HEK293 (cell line): ENCODE results near the gene CPAMD8.

Experiments used
- CTCF ChIA-PET: fragments of 350-600 bp; formaldehyde crosslinking; extraction: SDS; loops from one replicate; lab custom pipeline; 2021; ENCODE audit warnings: antibody characterized with exemption; lab: Yijun Ruan, JAX
- POLR2A ChIA-PET: fragments of 300-600 bp; formaldehyde crosslinking; extraction: SDS; loops from one replicate; lab custom pipeline; 2020; ENCODE audit warnings: antibody characterized with exemption, inconsistent platforms; lab: Yijun Ruan, JAX
- H3K27ac ChIP-seq: fragments of 200-500 bp; sonication (Bioruptor generic); 2 replicates; pipeline ENCODE4 v1.5.1; 2014; ENCODE audit warnings: low read depth, low read length, control low read depth, inconsistent platforms; ENCODE audit errors: extremely low read depth
- H3K36me3 ChIP-seq, 2 experiments: fragments of 200-500 bp in 1 of 2; sonication (Bioruptor generic) in 1 of 2; 1 replicate in 1 of 2; 2 replicates in 1 of 2; pipeline ENCODE4 v1.5.1; 2014 to 2017; ENCODE audit warnings: inconsistent platforms in 2 of 2, low read length in 2 of 2; ENCODE audit not compliant: control insufficient read depth in 2 of 2, insufficient read depth in 1 of 2
- H3K4me1 ChIP-seq: fragments of 200-500 bp; sonication (Bioruptor generic); 2 replicates; pipeline ENCODE4 v1.5.1; 2014; ENCODE audit warnings: mild to moderate bottlenecking, low read length, inconsistent platforms; ENCODE audit not compliant: control insufficient read depth, insufficient read depth
- H3K4me3 ChIP-seq: 2 replicates; pipeline ENCODE4 v1.5.1; 2011; ENCODE audit warnings: low read depth, mild to moderate bottlenecking, control low read depth, low read length, moderate library complexity
- H3K9me3 ChIP-seq: fragments of 200-500 bp; sonication (Bioruptor generic); 2 replicates; pipeline ENCODE4 v1.5.1; 2014; ENCODE audit warnings: low read depth, low read length, inconsistent platforms; ENCODE audit not compliant: control insufficient read depth, insufficient read depth
- BCL11B ChIP-seq: fragments of 450-650 bp; formaldehyde crosslinking; IDR thresholded peaks from 2 replicates; pipeline ENCODE4 v1.5.1; 2016; ENCODE audit warnings: low read depth, missing biosample characterization, missing genetic modification characterization
- KLF1 ChIP-seq: fragments of 450-650 bp; formaldehyde crosslinking; IDR thresholded peaks from 2 replicates; pipeline ENCODE4 v1.5.1; 2016; ENCODE audit warnings: missing biosample characterization, missing genetic modification characterization
- KLF8 ChIP-seq: fragments of 450-650 bp; formaldehyde crosslinking; IDR thresholded peaks from 2 replicates; pipeline ENCODE4 v1.5.1; 2016; ENCODE audit warnings: missing biosample characterization, missing genetic modification characterization
- WT1 ChIP-seq: fragments of 450-650 bp; formaldehyde crosslinking; IDR thresholded peaks from 2 replicates; pipeline ENCODE4 v1.5.1; 2016; ENCODE audit warnings: missing biosample characterization, missing genetic modification characterization
- ZEB2 ChIP-seq: fragments of 450-650 bp; formaldehyde crosslinking; IDR thresholded peaks from 2 replicates; pipeline ENCODE4 v1.5.1; 2016; ENCODE audit warnings: missing biosample characterization, missing genetic modification characterization
- ZFHX2 ChIP-seq: fragments of 450-650 bp; formaldehyde crosslinking; conservative IDR thresholded peaks from 2 replicates; pipeline ENCODE4 v1.5.1; 2016; ENCODE audit warnings: missing biosample characterization, missing genetic modification characterization
- ZNF16 ChIP-seq: fragments of 450-650 bp; formaldehyde crosslinking; IDR thresholded peaks from 2 replicates; pipeline ENCODE4 v1.5.1; 2016; ENCODE audit warnings: low read depth, missing biosample characterization, missing genetic modification characterization
- ZNF335 ChIP-seq: fragments of 450-650 bp; formaldehyde crosslinking; conservative IDR thresholded peaks from 2 replicates; pipeline ENCODE4 v1.5.1; 2016; ENCODE audit warnings: missing biosample characterization, missing genetic modification characterization
- ZNF423 ChIP-seq: fragments of 450-650 bp; formaldehyde crosslinking; IDR thresholded peaks from 2 replicates; pipeline ENCODE4 v1.5.1; 2016; ENCODE audit warnings: missing biosample characterization, missing genetic modification characterization
- ZNF510 ChIP-seq: fragments of 450-650 bp; formaldehyde crosslinking; IDR thresholded peaks from 2 replicates; pipeline ENCODE4 v1.5.1; 2018; ENCODE audit warnings: mild to moderate bottlenecking, missing genetic modification characterization, missing biosample characterization; ENCODE audit not compliant: insufficient replicate concordance
- ZNF518A ChIP-seq: fragments of 450-650 bp; formaldehyde crosslinking; conservative IDR thresholded peaks from 2 replicates; pipeline ENCODE4 v1.5.1; 2016; ENCODE audit warnings: low read depth, missing biosample characterization, missing genetic modification characterization
- ZNF530 ChIP-seq: fragments of 450-650 bp; formaldehyde crosslinking; IDR thresholded peaks from 2 replicates; pipeline ENCODE4 v1.5.1; 2016; ENCODE audit warnings: low read depth, missing biosample characterization, missing genetic modification characterization
- ZNF548 ChIP-seq: fragments of 450-650 bp; formaldehyde crosslinking; IDR thresholded peaks from 2 replicates; pipeline ENCODE4 v1.5.1; 2016; ENCODE audit warnings: missing biosample characterization, missing genetic modification characterization
- ZNF785 ChIP-seq: fragments of 450-650 bp; formaldehyde crosslinking; IDR thresholded peaks from 2 replicates; pipeline ENCODE4 v1.5.1; 2016; ENCODE audit warnings: missing biosample characterization, missing genetic modification characterization
- TF ChIP-seq, protein P1 (sequence below): fragments of 450-650 bp; formaldehyde crosslinking; IDR thresholded peaks from 2 replicates; pipeline ENCODE4 v1.5.1; 2016; ENCODE audit warnings: missing biosample characterization, missing genetic modification characterization
- TF ChIP-seq, protein P2 (sequence below): fragments of 450-650 bp; formaldehyde crosslinking; IDR thresholded peaks from 2 replicates; pipeline ENCODE4 v1.5.1; 2016; ENCODE audit warnings: missing biosample characterization, missing genetic modification characterization
- TF ChIP-seq, protein P3 (sequence below): fragments of 450-650 bp; formaldehyde crosslinking; IDR thresholded peaks from 2 replicates; pipeline ENCODE4 v1.5.1; 2016; ENCODE audit warnings: missing biosample characterization, missing genetic modification characterization

Gene CPAMD8

GRCh38 chr19:16892436-16892835 is 134.2 kb downstream of the CPAMD8 start:
- ChIA-PET POLR2A (no interaction called here), CTCF (no interaction called here)
- Histone ChIP-seq H3K36me3 (no peaks in the 10 kb centered on the region), H3K27ac (no peak overlapping the region), H3K9me3 (no peaks in the 10 kb centered on the region), H3K4me1 (no peaks in the 10 kb centered on the region), H3K4me3 (no peak overlapping the region)
- TF ChIP-seq, protein P1, sequence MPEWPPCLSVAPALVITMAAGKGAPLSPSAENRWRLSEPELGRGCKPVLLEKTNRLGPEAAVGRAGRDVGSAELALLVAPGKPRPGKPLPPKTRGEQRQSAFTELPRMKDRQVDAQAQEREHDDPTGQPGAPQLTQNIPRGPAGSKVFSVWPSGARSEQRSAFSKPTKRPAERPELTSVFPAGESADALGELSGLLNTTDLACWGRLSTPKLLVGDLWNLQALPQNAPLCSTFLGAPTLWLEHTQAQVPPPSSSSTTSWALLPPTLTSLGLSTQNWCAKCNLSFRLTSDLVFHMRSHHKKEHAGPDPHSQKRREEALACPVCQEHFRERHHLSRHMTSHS, result no peak
- TF ChIP-seq ZNF530 (tag by site-specific recombination), result no peak
- TF ChIP-seq BCL11B (tag by site-specific recombination), result no peak
- TF ChIP-seq, protein P2, sequence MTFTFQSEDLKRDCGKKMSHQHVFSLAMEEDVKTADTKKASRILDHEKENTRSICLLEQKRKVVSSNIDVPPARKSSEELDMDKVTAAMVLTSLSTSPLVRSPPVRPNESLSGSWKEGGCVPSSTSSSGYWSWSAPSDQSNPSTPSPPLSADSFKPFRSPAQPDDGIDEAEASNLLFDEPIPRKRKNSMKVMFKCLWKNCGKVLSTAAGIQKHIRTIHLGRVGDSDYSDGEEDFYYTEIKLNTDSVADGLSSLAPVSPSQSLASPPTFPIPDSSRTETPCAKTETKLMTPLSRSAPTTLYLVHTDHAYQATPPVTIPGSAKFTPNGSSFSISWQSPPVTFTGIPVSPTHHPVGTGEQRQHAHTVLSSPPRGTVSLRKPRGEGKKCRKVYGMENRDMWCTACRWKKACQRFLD (tag by site-specific recombination), result no peak
- TF ChIP-seq ZNF785, result no peak
- TF ChIP-seq ZNF510 (tag by site-specific recombination), result no peak
- TF ChIP-seq ZNF16 (tag by site-specific recombination), result no peak
- no peak for TF ChIP-seq ZNF335 (tag by site-specific recombination)

GRCh38 chr19:16891696-16892382 is 134.8 kb downstream of the CPAMD8 start:
- Histone ChIP-seq H3K36me3 (no peaks in the 10 kb centered on the region), H3K4me1 (no peaks in the 10 kb centered on the region), H3K4me3 (no peak overlapping the region), H3K9me3 (no peaks in the 10 kb centered on the region), H3K27ac (no peak overlapping the region)
- ChIA-PET POLR2A (no interaction called here), CTCF (interaction anchor here (0.5 kb wide), 1 partner anchor 292 kb away, joined by 6 read pairs; no protein-coding TSS in a partner anchor)
- TF ChIP-seq ZNF423 (tag by site-specific recombination) (no peak), ZNF548 (tag by site-specific recombination) (peak; percentile 58; the same call in 1 of the 2 replicates)
- TF ChIP-seq, protein P3, sequence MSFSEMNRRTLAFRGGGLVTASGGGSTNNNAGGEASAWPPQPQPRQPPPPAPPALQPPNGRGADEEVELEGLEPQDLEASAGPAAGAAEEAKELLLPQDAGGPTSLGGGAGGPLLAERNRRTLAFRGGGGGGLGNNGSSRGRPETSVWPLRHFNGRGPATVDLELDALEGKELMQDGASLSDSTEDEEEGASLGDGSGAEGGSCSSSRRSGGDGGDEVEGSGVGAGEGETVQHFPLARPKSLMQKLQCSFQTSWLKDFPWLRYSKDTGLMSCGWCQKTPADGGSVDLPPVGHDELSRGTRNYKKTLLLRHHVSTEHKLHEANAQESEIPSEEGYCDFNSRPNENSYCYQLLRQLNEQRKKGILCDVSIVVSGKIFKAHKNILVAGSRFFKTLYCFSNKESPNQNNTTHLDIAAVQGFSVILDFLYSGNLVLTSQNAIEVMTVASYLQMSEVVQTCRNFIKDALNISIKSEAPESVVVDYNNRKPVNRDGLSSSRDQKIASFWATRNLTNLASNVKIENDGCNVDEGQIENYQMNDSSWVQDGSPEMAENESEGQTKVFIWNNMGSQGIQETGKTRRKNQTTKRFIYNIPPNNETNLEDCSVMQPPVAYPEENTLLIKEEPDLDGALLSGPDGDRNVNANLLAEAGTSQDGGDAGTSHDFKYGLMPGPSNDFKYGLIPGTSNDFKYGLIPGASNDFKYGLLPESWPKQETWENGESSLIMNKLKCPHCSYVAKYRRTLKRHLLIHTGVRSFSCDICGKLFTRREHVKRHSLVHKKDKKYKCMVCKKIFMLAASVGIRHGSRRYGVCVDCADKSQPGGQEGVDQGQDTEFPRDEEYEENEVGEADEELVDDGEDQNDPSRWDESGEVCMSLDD, result no peak

DNA sequence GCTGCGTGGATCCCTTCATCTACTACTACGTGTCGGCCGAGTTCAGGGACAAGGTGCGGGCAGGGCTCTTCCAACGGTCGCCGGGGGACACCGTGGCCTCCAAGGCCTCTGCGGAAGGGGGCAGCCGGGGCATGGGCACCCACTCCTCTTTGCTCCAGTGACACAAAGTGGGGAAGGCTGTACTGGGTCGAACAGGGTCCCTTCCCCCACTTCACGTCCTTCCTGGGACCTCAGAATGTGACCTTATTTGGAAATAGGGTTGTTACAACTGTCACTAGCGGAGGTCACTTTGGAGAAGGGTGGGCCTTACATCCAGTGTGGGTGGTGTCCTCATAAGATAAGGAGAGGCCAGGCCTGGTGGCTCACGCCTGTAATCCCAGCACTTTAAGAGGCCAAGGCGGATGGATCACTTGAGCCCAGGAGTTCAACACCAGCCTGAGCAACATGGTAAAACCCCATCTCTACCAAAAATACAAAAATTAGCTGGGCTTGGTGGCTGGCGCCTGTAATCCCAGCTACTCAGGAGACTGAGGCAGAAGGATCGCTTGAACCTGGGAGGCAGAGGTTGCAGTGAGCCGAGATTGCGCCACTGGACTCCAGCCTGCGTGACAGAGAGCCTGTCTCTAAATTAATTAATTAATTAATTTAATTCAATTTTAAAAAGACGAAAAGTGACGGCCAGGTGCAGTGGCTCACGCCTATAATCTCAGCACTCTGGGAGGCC is 136.0 kb downstream of the CPAMD8 start:
- H3K4me3 ChIP-seq, result no peak overlapping the region
- no peaks in the 10 kb centered on the region for H3K4me1 ChIP-seq
- H3K9me3 ChIP-seq, result no peaks in the 10 kb centered on the region
- no peak overlapping the region for H3K27ac ChIP-seq
- no peak for TF ChIP-seq ZEB2 (tag by site-specific recombination)
- no peak for TF ChIP-seq WT1 (tag by site-specific recombination)
- no peak for TF ChIP-seq KLF8
- TF ChIP-seq ZFHX2, result no peak
- no peak for TF ChIP-seq ZNF518A (tag by site-specific recombination)
- TF ChIP-seq KLF1 (tag by site-specific recombination), result 0 out of 2 replicates have a peak, but pooled peaks have one; percentile 38
- TF ChIP-seq, all 188 proteins: peak for 1
- CTCF ChIA-PET, result no interaction called here
- no peaks in the 10 kb centered on the region for H3K36me3 ChIP-seq
- POLR2A ChIA-PET, result no interaction called here
